Stimulated activated CD4-positive, alpha-beta T cell treated with anti-CD3 and anti-CD28 coated beads, Interleukin-15, amount 100 ng/mL, for 24 hours (primary cell): ENCODE results near the gene TMEM41B.
"Not testable (repeated sequence)": the region's sequence is repeated elsewhere in the genome, so short reads cannot be mapped to it uniquely, and the experiment has no call there.

Experiments used
- DNase-seq: peaks from one replicate; pipeline ENCODE4 v3.0.0-alpha.2; 2020

The TMEM41B gene

GRCh38 chr11:9314291-9315077 lies at the start of gene TMEM41B:
TSS of gene TMEM41B (minus strand) at chr11:9314593. CDS start at chr11:9314441, 152 bp downstream.
- peak; percentile 100 for DNase-seq

GRCh38 chr11:9362393-9362863 lies 48.0 kb upstream of the TMEM41B start:
- DNase-seq, result peak; percentile 18

- DNase-seq, result not testable (repeated sequence)
Measured at GRCh38 chr11:9360862-9361622, 46.6 kb upstream of the TMEM41B start.

- DNase-seq, result no peak
Measured at GRCh38 chr11:9357041-9357440, 42.6 kb upstream of the TMEM41B start.

GRCh38 chr11:9351321-9351881 lies 37.0 kb upstream of the TMEM41B start:
- DNase-seq, result no peak

- not testable (repeated sequence) for DNase-seq
Measured at GRCh38 chr11:9347779-9348178, 33.4 kb upstream of the TMEM41B start.

- DNase-seq, result no peak
Measured at GRCh38 chr11:9347100-9347499, 32.7 kb upstream of the TMEM41B start.

GRCh38 chr11:9344061-9344680 lies 29.8 kb upstream of the TMEM41B start:
- no peak for DNase-seq

GRCh38 chr11:9341638-9342178 lies 27.3 kb upstream of the TMEM41B start:
- no peak for DNase-seq

- no peak for DNase-seq
Measured at GRCh38 chr11:9332655-9333054, 18.3 kb upstream of the TMEM41B start.

- no peak for DNase-seq
Measured at GRCh38 chr11:9330387-9331384, 16.3 kb upstream of the TMEM41B start.

GRCh38 chr11:9320047-9320446 lies 5.7 kb upstream of the TMEM41B start:
- no peak for DNase-seq

GRCh38 chr11:9319377-9320001 lies 5.1 kb upstream of the TMEM41B start:
- not testable (repeated sequence) for DNase-seq

GRCh38 chr11:9318442-9319376 lies 4.3 kb upstream of the TMEM41B start:
- not testable (repeated sequence) for DNase-seq

GRCh38 chr11:9316334-9316733 lies 1.9 kb upstream of the TMEM41B start:
- no peak for DNase-seq

GRCh38 chr11:9315078-9315688 lies 790 bp upstream of the TMEM41B start:
- DNase-seq, result peak; percentile 5

GRCh38 chr11:9313648-9314290 lies 624 bp downstream of the TMEM41B start:
- DNase-seq, result peak; percentile 31

GRCh38 chr11:9310485-9311090 lies 3.8 kb downstream of the TMEM41B start:
- no peak for DNase-seq
